Glutamatergic neuron (in vitro differentiated cells): ENCODE measurements around the gene FZD7. TPM values are rescaled to one million over a fixed set of nuclear protein-coding genes. Genes with fewer than 3 reads are reported as not detected.

Experiments
- DNase-seq: peaks from one replicate; pipeline ENCODE4 v3.0.0; 2022
- H3K27ac Mint-ChIP-seq: one replicate; pipeline ENCODE4 v1.8.0; 2020; ENCODE audit warnings: mild to moderate bottlenecking, mixed read lengths, inconsistent platforms; ENCODE audit not compliant: unreplicated experiment
- H3K27me3 Mint-ChIP-seq: one replicate; pipeline ENCODE4 v1.8.0; 2020; ENCODE audit warnings: mild to moderate bottlenecking, moderate library complexity, mixed read lengths, inconsistent platforms; ENCODE audit not compliant: unreplicated experiment
- H3K36me3 Mint-ChIP-seq: one replicate; pipeline ENCODE4 v1.8.0; 2020; ENCODE audit warnings: mild to moderate bottlenecking, mixed read lengths, inconsistent platforms; ENCODE audit not compliant: unreplicated experiment
- H3K4me1 Mint-ChIP-seq: one replicate; pipeline ENCODE4 v1.8.0; 2020; ENCODE audit warnings: mild to moderate bottlenecking, low read depth, mixed read lengths, inconsistent platforms; ENCODE audit not compliant: unreplicated experiment
- H3K4me3 Mint-ChIP-seq: one replicate; pipeline ENCODE4 v1.8.0; 2020; ENCODE audit warnings: mild to moderate bottlenecking, mixed read lengths, inconsistent platforms; ENCODE audit not compliant: unreplicated experiment
- H3K9me3 Mint-ChIP-seq: one replicate; pipeline ENCODE4 v1.8.0; 2020; ENCODE audit warnings: mild to moderate bottlenecking, moderate library complexity, mixed read lengths, inconsistent platforms; ENCODE audit not compliant: unreplicated experiment
- CTCF ChIP-seq: fragments of 200-600 bp; sonication (generic); IDR thresholded peaks from one replicate; pipeline ENCODE4 v1.5.0; 2021; ENCODE audit not compliant: partially characterized antibody, unreplicated experiment
- long read RNA-seq: library from polyadenylated mRNA; unstranded; transcript quantifications from one replicate; pipeline ENCODE4 v2.0.0, GENCODE V29; 2020; ENCODE audit not compliant: unreplicated experiment
- total RNA-seq: library from RNA; stranded (reverse); fragmentation: NEBNext Ultra II Directional; extraction: Animal tissue kit (Norgen Biotek cat#: 25700); gene quantifications from one replicate; pipeline ENCODE4 v1.2.1, GENCODE V29; 2021; ENCODE audit not compliant: unreplicated experiment

Gene FZD7
- 19.0 TPM for total RNA-seq
- long read RNA-seq, partial matches to known transcripts = 0 of 4 reads
- long read RNA-seq, other reads (novel, unspliced or antisense) = 0 of 4 reads

DNA sequence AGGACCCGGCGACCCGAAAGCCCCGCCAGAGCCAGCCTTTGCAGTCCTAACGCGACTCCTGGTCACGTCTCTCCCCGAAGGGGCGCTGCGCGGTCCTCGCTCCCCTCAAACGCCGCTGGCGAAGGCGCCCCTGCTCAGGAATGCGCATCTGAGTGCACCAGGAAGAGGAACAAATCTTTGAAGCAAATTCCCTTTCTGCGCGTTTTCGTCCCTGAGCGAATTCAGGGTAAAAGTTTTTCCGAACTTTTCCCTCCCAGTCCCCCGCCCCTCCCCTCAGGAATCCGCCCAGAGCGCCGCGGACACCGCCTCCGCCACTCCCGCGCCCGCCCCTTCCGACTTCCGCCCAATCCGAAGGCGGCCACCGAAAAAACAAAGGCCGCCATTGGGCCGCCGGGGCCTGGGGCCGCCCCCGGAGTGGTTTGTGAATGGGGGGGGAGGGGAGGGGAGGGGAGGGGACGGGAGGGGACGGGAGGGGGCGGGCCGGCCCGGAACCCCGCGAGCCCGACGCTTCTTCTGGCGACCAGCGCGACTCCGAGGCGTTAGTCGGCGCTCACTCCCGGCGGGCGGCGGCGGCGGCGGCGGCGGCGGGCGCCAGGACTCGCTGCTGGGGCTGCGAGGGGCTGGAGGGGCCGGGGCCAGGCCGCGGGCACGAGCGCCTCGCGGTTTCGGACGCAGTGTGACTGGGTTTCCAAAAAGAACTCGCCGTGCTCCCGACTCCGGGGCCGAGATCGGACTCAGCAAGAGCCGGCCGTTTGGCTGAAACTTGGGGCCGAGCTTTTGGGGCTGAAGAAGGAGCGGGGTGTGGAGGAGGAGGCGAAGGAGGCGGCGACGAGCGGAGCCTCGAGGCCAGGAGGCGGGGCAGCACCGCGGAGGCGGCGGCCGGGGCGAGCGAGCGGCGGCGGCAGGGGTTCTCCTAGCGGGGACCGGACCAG, at the start of gene FZD7:
Gene FZD7, plus strand, starts transcription at position 539 of the 932 bp plus-strand sequence. CDS start 793 bp downstream, outside the sequence.
- peaks cover 14% of the 10 kb centered on the region for H3K9me3 Mint-ChIP-seq
- peak; percentile 88 for DNase-seq

DNA sequence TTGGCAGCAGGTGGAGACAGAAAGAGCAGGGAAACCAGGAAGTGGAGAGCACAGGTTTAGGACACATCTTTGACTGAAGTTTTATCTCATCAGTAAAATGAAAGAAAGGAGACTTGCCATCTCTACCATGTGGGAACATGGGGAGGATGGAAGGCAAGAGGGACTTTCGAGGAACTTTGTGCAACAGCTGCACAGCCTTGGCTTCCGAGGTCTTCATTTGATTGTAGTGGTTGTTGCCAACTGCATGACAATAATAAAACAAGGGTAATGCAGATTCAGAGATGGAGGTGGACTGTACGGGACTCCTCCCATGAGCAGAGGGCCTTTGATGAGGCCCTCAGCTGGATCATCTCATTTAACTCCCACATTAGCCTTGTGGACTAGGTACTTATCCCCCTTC, 49.3 kb upstream of the FZD7 start:
- Mint-ChIP-seq H3K27me3 (no peaks in the 10 kb centered on the region), H3K27ac (no peak overlapping the region), H3K36me3 (peaks cover 4% of the 10 kb centered on the region), H3K4me1 (peaks cover 30% of the 10 kb centered on the region), H3K4me3 (peak overlapping the region; percentile 21), H3K9me3 (peaks cover 7% of the 10 kb centered on the region)
- DNase-seq = no peak
- no peak for TF ChIP-seq CTCF

More for the DNA sequence above, at the start of gene FZD7:
- H3K4me1 Mint-ChIP-seq = peaks cover 23% of the 10 kb centered on the region
- TF ChIP-seq CTCF = no peak
- no peaks in the 10 kb centered on the region for H3K36me3 Mint-ChIP-seq
- peaks cover 11% of the 10 kb centered on the region for H3K27me3 Mint-ChIP-seq
- H3K27ac Mint-ChIP-seq = peak within 1 kb of the TSS; percentile 67
- peak within 1 kb of the TSS; percentile 95 for H3K4me3 Mint-ChIP-seq

GRCh38 chr2:201984800-201985525, 48.7 kb upstream of the FZD7 start:
- Mint-ChIP-seq H3K4me3 (no peak overlapping the region), H3K27me3 (peaks cover 2% of the 10 kb centered on the region), H3K27ac (no peak overlapping the region), H3K36me3 (peaks cover 5% of the 10 kb centered on the region), H3K4me1 (peaks cover 32% of the 10 kb centered on the region), H3K9me3 (peaks cover 7% of the 10 kb centered on the region)
- TF ChIP-seq CTCF = no peak
- DNase-seq = no peak

GRCh38 chr2:201985728-201986462, 47.8 kb upstream of the FZD7 start:
- no peak for DNase-seq
- peak overlapping the region; percentile 8 for H3K27ac Mint-ChIP-seq
- H3K27me3 Mint-ChIP-seq = peaks cover 2% of the 10 kb centered on the region
- H3K36me3 Mint-ChIP-seq = peaks cover 5% of the 10 kb centered on the region
- H3K9me3 Mint-ChIP-seq = peaks cover 3% of the 10 kb centered on the region
- peaks cover 28% of the 10 kb centered on the region for H3K4me1 Mint-ChIP-seq
- no peak overlapping the region for H3K4me3 Mint-ChIP-seq
- no peak for TF ChIP-seq CTCF
